ENCODE data around the gene RPL10A.

Gene RPL10A

DNA sequence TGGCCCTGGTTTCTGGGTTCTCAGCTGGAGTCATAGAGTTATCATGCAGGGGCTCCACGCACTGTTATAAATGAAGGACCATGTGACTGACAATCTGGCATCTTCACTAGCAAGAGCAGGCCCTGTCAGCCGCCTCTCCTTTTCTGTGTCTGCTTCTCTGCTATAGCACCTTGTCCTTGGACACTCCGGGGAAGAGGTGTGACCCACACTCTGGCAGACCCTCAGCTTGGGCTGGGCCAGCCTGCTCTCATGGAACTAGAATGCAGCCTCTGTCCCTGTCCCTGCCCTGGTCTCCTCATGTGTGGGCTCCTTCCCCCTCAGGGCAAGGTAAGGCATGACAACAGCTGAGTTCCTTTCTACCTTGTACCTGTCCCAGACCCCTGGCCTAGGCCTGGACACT is 27.0 kb upstream of the RPL10A start:
- H3K27ac Mint-ChIP-seq = no peak overlapping the region
- peaks cover 5% of the 10 kb centered on the region for H3K4me1 Mint-ChIP-seq
- H3K36me3 Mint-ChIP-seq = no peaks in the 10 kb centered on the region
- no peak overlapping the region for H3K4me3 Mint-ChIP-seq
- H3K9me3 Mint-ChIP-seq = no peaks in the 10 kb centered on the region
- H3K27me3 Mint-ChIP-seq = no peaks in the 10 kb centered on the region

DNA sequence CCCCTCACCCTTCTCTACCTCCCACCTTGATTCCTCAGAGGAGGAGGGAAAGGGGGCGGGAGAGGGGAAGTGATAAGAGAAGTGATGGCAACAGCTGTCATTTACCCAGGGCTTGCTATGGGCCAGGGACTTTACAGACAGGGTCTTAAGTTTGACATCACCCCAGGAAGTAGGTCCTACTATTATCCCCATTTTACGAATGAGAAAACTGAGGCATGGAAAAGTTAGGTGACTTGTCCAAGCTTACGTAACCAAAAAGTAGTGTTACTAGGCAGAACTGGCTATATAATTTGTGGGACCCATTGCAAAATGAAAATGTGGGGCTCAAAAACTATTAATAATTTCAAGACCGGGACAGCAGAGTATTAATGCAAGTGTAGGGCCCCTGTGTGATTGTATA is 26.6 kb upstream of the RPL10A start:
- Mint-ChIP-seq H3K36me3 (no peaks in the 10 kb centered on the region), H3K9me3 (no peaks in the 10 kb centered on the region), H3K27me3 (no peaks in the 10 kb centered on the region), H3K4me1 (peaks cover 5% of the 10 kb centered on the region), H3K4me3 (no peak overlapping the region), H3K27ac (no peak overlapping the region)

DNA sequence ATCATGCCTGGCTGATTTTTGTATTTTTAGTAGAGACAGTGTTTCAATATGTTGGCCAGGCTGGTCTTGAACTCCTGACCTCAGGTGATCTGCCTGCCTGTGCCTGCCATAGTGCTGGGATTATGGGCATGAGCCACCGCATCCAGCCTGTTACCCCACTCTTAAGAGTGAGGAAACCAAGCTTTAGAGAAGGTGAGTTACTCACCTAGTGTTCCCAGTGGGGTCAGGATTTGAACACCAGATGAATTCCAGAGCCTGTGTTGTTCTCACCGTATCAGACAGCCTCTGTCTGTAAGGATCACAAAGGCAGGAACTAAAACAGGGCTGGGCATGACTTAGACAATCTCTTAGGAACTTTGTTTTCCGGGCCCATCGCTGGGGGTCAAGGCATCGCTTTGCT is 25.5 kb upstream of the RPL10A start:
- no peak overlapping the region for H3K4me3 Mint-ChIP-seq
- H3K27ac Mint-ChIP-seq = no peak overlapping the region
- no peaks in the 10 kb centered on the region for H3K36me3 Mint-ChIP-seq
- no peaks in the 10 kb centered on the region for H3K27me3 Mint-ChIP-seq
- no peaks in the 10 kb centered on the region for H3K9me3 Mint-ChIP-seq
- H3K4me1 Mint-ChIP-seq = peaks cover 5% of the 10 kb centered on the region

DNA sequence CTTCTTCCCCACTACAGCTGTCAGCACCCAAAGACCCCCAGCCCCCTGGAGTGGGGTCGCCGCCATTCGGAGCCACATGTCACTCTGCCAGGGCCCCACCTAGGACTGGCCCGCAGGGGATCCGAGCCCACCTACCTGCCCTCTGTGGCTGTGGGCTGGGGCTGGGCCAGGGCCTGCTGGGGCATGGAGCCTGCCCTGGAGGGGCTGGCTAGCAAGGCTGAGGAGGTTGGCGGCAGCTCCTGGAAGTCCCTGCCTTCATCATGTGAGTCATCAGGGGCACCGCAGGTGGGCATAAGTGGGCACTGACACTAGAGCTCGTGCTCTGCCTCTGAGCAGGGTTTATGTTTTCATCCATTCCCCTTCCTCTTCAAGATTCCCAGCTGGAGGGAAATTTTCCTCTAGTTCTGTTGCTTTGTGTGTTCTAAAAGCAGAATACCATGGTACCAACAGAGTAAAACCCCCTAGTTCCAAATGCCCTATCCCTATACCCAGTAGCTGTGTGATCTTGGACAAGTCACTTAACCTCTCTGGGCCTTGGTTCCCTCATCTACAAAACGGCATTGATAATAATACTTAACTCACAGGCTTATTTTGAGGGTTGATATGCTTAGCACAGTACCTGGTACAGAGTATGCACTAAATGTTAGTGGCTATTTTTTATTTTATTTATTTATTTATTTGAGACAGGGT is 24.7 kb upstream of the RPL10A start:
- Mint-ChIP-seq H3K4me3 (no peak overlapping the region), H3K36me3 (no peaks in the 10 kb centered on the region), H3K27ac (no peak overlapping the region), H3K4me1 (peaks cover 5% of the 10 kb centered on the region), H3K9me3 (no peaks in the 10 kb centered on the region), H3K27me3 (no peaks in the 10 kb centered on the region)

DNA sequence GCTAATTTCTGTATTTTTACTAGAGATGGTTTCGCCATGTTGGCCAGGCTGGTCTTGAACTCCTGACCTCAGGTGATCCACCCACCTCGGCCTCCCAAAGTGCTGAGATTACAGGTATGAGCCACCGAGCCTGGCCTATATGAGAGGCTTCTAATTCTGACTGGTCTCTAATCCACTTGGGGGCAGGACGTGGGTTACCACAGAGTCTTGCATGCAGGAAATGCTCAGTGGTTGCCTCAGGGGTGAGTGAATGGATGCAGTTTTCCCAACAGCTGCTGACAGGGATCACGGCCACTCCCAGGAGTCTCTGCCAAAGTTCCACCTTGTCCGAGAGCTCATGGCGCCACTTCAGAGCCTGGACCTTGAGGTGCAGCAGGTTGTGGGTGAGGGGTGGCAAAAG is 22.5 kb upstream of the RPL10A start:
- Mint-ChIP-seq H3K4me3 (no peak overlapping the region), H3K27ac (no peak overlapping the region), H3K4me1 (peaks cover 12% of the 10 kb centered on the region), H3K9me3 (no peaks in the 10 kb centered on the region), H3K27me3 (no peaks in the 10 kb centered on the region), H3K36me3 (no peaks in the 10 kb centered on the region)

DNA sequence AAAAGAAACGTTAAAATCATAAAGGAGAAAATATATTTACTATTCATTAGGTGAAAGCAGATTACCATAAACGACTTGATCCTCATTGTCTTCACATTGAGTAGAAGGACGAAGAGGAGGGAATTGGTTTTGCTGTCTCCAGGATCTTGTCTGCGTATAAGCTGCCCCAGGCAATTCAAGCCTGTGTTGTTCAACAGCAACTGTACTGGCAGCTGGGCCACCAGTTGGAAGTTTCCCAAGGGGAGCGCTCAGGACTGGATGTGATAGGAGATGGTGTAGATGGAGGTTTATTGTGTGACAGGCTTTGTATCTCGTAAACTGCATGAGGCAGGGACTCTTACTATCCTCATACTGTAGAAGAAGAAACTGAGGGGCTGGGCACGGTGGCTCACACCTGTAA is 20.0 kb upstream of the RPL10A start:
- no peak overlapping the region for H3K4me3 Mint-ChIP-seq
- peaks cover 29% of the 10 kb centered on the region for H3K4me1 Mint-ChIP-seq
- H3K9me3 Mint-ChIP-seq = no peaks in the 10 kb centered on the region
- H3K27me3 Mint-ChIP-seq = no peaks in the 10 kb centered on the region
- H3K36me3 Mint-ChIP-seq = no peaks in the 10 kb centered on the region
- no peak overlapping the region for H3K27ac Mint-ChIP-seq

DNA sequence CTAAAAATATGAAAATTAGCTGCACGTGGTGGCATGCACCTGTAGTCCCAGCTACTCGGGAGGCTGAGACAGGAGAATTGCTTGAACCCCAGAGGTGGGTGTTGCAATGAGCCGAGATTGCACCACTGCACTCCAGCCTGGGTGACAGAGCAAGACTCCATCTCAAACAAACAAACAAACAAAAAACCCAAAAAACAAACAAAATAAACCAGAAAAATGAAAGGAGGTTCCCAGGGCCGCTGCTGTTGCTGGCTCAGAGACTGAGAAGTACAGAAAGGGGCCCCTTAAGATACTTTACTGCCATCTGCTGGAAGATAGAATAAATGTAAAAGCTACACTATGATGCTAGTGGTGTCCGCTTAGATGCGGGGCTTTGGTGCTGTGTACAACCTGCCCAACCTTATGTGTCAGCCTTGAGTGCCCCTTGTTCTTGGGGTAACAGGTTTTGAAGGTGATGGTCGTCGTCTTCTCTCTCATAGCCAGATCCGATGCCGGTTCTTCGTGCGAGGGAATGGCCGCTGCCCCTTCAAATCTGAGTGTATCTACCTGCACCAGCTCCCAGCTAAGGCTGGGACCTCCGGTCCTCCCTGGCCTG is 18.8 kb upstream of the RPL10A start:
- Mint-ChIP-seq H3K4me1 (peaks cover 38% of the 10 kb centered on the region), H3K27me3 (no peaks in the 10 kb centered on the region), H3K4me3 (no peak overlapping the region), H3K27ac (no peak overlapping the region), H3K36me3 (no peaks in the 10 kb centered on the region), H3K9me3 (no peaks in the 10 kb centered on the region)

DNA sequence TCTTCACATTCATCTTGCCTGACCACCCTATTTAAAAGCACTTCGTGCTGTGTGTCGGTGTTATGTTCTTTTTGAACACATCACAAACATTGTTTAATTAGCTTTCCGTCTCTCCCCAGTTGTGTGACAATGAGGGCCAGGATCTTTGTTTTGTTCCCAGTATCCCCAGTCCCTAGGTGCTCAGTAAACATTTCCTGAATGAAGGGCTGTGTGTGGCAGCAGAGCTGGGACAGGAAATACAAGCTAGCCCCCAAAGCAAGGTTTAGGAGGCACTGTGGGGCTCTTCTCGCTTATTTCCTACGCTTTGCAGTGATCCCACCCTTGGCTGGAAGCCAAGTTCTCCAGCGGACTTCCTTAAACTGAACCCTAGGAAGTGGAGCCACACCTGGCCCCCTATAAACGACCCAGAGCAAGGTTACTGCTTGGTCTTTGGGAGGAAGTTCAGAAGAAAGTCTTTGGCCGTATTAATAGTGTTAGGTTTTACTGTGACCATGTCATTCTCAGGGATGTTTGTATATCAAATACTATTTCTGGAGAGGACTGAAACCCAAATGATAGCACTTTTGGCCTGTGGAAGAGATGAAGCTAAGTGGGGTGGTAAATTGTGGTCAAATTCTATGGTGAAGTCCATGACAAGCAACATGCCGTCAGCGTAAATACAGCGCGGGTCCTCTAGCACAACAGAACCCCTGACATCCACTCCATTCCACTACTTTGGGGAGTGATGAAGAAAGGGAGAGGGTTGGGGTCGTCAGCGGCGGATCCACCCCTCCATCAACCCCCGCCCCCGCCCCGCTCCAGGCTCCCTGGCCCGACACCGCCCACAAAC is 16.6 kb upstream of the RPL10A start:
- peak overlapping the region; percentile 83 for H3K4me3 Mint-ChIP-seq
- H3K9me3 Mint-ChIP-seq = no peaks in the 10 kb centered on the region
- peaks cover 7% of the 10 kb centered on the region for H3K36me3 Mint-ChIP-seq
- H3K27ac Mint-ChIP-seq = peak overlapping the region; percentile 69
- peaks cover 37% of the 10 kb centered on the region for H3K4me1 Mint-ChIP-seq
- H3K27me3 Mint-ChIP-seq = no peaks in the 10 kb centered on the region

DNA sequence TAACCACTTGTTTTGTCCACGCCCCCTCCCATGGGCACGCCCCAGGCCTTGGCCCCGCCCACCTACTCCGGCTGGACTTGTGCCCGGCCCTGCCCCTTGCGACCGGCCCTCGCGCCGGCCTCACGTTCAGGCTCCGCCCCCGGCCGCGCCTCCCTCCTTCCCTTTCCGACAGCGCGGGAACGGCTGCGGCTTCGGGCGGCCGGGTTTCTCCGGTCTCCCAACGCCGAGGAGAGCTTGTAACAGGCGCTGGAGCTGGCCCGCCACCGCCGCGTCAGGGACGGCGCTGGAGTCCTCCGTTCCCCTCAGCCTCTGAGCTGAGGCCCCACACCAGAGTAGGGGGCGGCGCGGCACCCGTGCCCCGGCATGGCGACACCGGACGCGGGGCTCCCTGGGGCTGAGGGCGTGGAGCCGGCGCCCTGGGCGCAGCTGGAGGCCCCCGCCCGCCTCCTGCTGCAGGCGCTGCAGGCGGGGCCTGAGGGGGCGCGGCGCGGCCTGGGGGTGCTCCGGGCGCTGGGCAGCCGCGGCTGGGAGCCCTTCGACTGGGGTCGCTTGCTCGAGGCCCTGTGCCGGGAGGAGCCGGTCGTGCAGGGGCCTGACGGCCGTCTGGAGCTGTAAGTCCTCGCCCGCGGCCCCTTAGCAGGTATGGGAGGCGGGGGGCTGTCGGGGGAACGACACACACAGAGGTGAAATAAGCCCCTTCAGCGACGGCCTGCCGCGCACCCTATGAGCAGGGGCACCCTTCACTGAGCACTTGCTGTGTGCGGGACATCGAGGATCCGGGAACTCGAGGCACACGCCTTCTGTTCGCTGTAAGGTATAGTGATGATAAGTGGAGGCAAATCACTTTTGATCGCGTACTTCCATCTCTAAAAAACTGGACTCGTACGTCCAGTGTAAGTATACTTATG is 15.8 kb upstream of the RPL10A start, which contains the start of gene FANCE:
Gene FANCE (plus strand): TSS at position 156 of the 908 bp plus-strand sequence. CDS start 208 bp downstream, at position 364.
- peaks cover 37% of the 10 kb centered on the region for H3K4me1 Mint-ChIP-seq
- peak within 1 kb of the TSS; percentile 83 for H3K4me3 Mint-ChIP-seq
- H3K27me3 Mint-ChIP-seq = no peaks in the 10 kb centered on the region
- peak within 1 kb of the TSS; percentile 69 for H3K27ac Mint-ChIP-seq
- H3K36me3 Mint-ChIP-seq = peaks cover 7% of the 10 kb centered on the region
- no peaks in the 10 kb centered on the region for H3K9me3 Mint-ChIP-seq

DNA sequence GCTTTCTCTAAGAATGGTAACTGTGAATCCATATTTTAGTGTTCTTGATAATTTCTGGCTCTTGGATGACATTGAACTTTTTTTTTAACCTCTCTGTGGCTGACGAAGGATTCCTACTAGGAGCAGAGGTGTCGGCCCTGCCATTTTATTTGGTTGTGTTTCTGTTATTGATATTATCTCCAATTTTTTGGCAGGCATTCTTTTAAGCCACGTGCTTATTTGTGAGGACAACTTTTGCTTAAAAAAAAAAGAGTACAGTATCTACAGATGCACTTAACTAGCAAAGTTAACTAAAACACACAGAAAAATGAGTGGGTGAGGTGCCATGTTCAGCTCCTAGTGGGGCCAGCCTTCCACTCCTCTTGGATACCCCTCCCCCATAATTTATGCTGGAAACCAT is 15.0 kb upstream of the RPL10A start:
- no peaks in the 10 kb centered on the region for H3K27me3 Mint-ChIP-seq
- peaks cover 37% of the 10 kb centered on the region for H3K4me1 Mint-ChIP-seq
- H3K36me3 Mint-ChIP-seq = peaks cover 7% of the 10 kb centered on the region
- H3K9me3 Mint-ChIP-seq = no peaks in the 10 kb centered on the region
- no peak overlapping the region for H3K27ac Mint-ChIP-seq
- peak overlapping the region; percentile 71 for H3K4me3 Mint-ChIP-seq

DNA sequence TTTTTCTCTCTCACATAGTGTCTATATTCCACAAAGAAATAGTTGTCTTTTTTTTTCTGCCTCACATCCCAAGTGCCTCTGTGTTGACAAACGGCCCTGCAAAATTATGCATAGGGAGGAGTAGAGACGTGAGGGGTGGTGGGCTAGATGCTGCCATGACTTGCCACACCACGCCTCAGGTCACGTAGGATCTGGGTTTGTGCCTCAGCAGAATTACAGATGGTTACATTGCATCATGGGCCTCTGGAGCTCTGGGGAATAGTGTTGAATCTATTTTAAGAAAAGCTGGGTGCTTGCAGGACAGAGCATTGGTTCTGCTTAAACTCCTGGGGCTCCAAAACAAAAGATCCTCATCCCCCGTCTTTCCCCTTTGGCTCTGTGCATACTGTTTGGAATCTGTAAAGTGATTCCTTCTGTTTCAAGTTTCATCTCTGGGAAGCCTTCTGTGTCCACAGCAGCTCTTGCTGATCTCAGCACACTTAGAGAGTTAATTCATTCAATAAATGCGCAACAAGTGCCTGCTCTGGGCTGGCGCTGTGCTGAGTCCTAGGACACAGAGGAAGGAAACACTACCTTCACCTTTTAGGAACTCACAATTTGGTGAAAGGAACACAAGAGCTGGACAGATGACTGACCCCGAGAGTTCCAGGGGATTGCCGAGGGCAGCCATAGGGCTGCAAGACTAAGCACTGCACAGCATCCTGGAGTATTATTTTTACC is 13.7 kb upstream of the RPL10A start:
- Mint-ChIP-seq H3K36me3 (peaks cover 8% of the 10 kb centered on the region), H3K27me3 (no peaks in the 10 kb centered on the region), H3K27ac (no peak overlapping the region), H3K9me3 (no peaks in the 10 kb centered on the region), H3K4me3 (peak overlapping the region; percentile 37), H3K4me1 (peaks cover 35% of the 10 kb centered on the region)

DNA sequence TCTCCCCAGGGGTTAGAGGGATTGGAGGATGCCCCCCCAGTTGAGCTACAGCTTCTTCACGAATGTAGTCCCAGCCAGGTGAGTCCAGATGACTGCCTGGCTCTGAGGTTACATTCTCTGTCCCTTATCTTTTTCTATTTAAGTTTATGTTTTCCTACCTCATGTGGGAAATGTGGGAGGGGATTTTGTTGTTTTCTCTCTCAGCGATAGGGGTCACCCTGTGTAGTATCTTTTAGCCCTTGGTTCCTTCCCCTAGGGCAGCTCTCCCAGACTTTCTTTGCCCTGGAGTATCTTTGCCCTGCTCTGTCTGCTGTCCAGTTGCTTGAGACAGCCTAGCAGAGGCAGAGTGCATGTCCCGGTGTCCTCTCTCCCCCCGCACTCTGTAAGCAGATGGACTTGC is 10.3 kb upstream of the RPL10A start:
- no peaks in the 10 kb centered on the region for H3K9me3 Mint-ChIP-seq
- H3K4me3 Mint-ChIP-seq = no peak overlapping the region
- H3K27ac Mint-ChIP-seq = no peak overlapping the region
- H3K27me3 Mint-ChIP-seq = no peaks in the 10 kb centered on the region
- H3K36me3 Mint-ChIP-seq = peaks cover 15% of the 10 kb centered on the region
- peaks cover 17% of the 10 kb centered on the region for H3K4me1 Mint-ChIP-seq

DNA sequence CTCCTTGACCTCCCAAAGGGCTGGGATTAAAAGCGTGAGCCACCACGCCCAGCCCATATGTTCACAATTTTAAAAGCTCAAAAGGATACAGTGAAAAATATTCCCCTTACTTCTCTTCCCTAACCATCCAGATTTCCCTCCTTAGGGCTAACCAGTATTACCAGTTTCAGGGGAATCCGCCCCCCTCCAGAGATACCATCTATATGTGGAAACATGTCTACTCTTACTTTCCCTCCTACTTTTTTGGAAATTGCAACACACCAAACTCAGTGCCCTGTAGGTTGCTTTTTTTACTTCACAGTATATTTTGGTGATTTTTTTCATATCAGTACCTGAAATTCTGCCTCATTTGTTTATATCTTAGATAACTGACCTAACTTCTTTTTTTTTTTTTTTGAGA is 6.9 kb upstream of the RPL10A start:
- H3K4me3 Mint-ChIP-seq = no peak overlapping the region
- H3K27me3 Mint-ChIP-seq = no peaks in the 10 kb centered on the region
- peaks cover 8% of the 10 kb centered on the region for H3K36me3 Mint-ChIP-seq
- no peak overlapping the region for H3K27ac Mint-ChIP-seq
- no peaks in the 10 kb centered on the region for H3K4me1 Mint-ChIP-seq
- H3K9me3 Mint-ChIP-seq = no peaks in the 10 kb centered on the region

DNA sequence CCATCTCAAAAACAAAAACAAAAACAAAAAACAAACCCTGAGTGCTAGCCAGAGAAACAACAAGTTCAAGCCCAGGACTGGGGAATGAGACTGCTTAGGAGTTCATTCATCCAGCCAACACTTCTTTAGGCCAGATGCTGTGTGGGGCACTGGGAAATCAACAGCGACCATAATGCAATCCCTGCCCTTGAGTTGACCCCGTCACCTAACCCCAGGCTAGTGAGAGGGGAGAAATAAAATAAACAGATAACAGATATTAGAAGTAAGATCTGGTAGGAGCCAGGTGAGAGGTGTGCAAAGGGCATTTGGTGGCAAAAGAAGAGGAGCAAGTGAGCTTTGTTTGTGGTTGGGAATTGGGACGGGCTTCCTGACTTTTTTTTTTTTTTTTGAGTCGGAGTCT is 4.9 kb upstream of the RPL10A start:
- Mint-ChIP-seq H3K36me3 (peaks cover 10% of the 10 kb centered on the region), H3K9me3 (no peaks in the 10 kb centered on the region), H3K4me1 (peaks cover 5% of the 10 kb centered on the region), H3K27ac (no peak overlapping the region), H3K27me3 (no peaks in the 10 kb centered on the region), H3K4me3 (no peak overlapping the region)

DNA sequence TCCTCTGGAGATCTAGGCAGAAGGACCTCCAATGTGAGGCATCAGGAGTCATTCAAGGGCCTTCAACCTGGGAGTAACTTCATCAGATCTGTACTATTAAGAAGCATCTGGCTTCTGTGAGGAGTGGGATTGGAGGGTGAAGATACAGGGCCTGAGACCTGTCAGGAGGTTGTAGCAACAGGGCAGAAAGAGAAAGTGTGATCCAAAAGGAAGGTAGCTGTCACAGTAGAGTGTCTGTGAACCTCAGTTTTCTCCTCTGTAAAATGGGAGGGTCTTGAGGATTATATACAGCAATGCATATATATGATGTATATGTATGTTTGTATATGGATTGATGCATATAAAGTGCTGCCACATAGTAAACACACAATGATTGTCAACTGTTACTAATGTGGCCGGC is 2.6 kb upstream of the RPL10A start:
- Mint-ChIP-seq H3K4me3 (no peak overlapping the region), H3K27ac (no peak overlapping the region), H3K27me3 (no peaks in the 10 kb centered on the region), H3K36me3 (peaks cover 21% of the 10 kb centered on the region), H3K4me1 (peaks cover 8% of the 10 kb centered on the region), H3K9me3 (no peaks in the 10 kb centered on the region)

All from activated naive CD4-positive, alpha-beta T cell treated with anti-CD3 and anti-CD28 coated beads, Interleukin-2, amount 50 U/mL, for 24 hours (primary cell).